Stimulated activated CD4-positive, alpha-beta T cell treated with anti-CD3 and anti-CD28 coated beads, Interleukin-1b, Interleukin-23, amount 100 ng/mL, for 4 hours (primary cell): ENCODE measurements around the gene COL20A1.
"Not testable (repeated sequence)": the region's sequence is repeated elsewhere in the genome, so short reads cannot be mapped to it uniquely, and the experiment has no call there.

ENCODE experiments used
- DNase-seq, 2 donors: peaks; one replicate each; pipeline ENCODE4 v3.0.0-alpha.2; 2020; ENCODE audit warnings: low read depth in 2 of 2

The COL20A1 gene

GRCh38 chr20:63290136-63290676 lies 2.8 kb upstream of the COL20A1 start:
- DNase-seq, result no peak

- peak; percentile 54 to 64 for DNase-seq
Observed at GRCh38 chr20:63290677-63291472, 2.1 kb upstream of the COL20A1 start.

- DNase-seq, result no peak
Observed at GRCh38 chr20:63291811-63292210, 1.2 kb upstream of the COL20A1 start.

GRCh38 chr20:63292292-63292701 lies 689 bp upstream of the COL20A1 start:
- no peak for DNase-seq

- DNase-seq, result no peak
Observed at GRCh38 chr20:63293456-63293855, 470 bp downstream of the COL20A1 start.

- no peak for DNase-seq
Observed at GRCh38 chr20:63293871-63294535, 1.0 kb downstream of the COL20A1 start.

GRCh38 chr20:63294536-63294900 lies 1.5 kb downstream of the COL20A1 start:
- DNase-seq, result no peak

GRCh38 chr20:63295018-63295417 lies 2.0 kb downstream of the COL20A1 start:
- no peak for DNase-seq

GRCh38 chr20:63295422-63295821 lies 2.4 kb downstream of the COL20A1 start:
- no peak for DNase-seq

GRCh38 chr20:63295846-63296245 lies 2.9 kb downstream of the COL20A1 start:
- DNase-seq, result no peak

- DNase-seq, result no peak
Observed at GRCh38 chr20:63296531-63297299, 3.7 kb downstream of the COL20A1 start.

- DNase-seq, result no peak
Observed at GRCh38 chr20:63297371-63297781, 4.4 kb downstream of the COL20A1 start.

GRCh38 chr20:63297796-63298572 lies 5.0 kb downstream of the COL20A1 start:
- DNase-seq, result no peak

- DNase-seq, result no peak
Observed at GRCh38 chr20:63298731-63299312, 5.8 kb downstream of the COL20A1 start.

GRCh38 chr20:63301671-63302070 lies 8.7 kb downstream of the COL20A1 start:
- no peak for DNase-seq

GRCh38 chr20:63303095-63303666 lies 10.2 kb downstream of the COL20A1 start:
- no peak for DNase-seq

- DNase-seq, result no peak
Observed at GRCh38 chr20:63305393-63305792, 12.4 kb downstream of the COL20A1 start.

- DNase-seq, result not testable (repeated sequence)
Observed at GRCh38 chr20:63305933-63306672, 13.1 kb downstream of the COL20A1 start.

- DNase-seq, result no peak
Observed at GRCh38 chr20:63306673-63307537, 13.9 kb downstream of the COL20A1 start.
